Raji (cell line): ENCODE measurements around the gene ZNF234.

Source experiments
- POLR2A ChIP-seq: IDR thresholded peaks from 2 replicates; pipeline ENCODE4 v1.6.1; 2011; ENCODE audit warnings: low read depth, low read length, control low read depth; ENCODE audit not compliant: insufficient read depth

Gene ZNF234

GRCh38 chr19:44141191-44142058 is at the start of gene ZNF234:
Gene ZNF234 (plus strand): TSS chr19:44141554. CDS start chr19:44144633, 3,079 bp downstream.
- no peak for TF ChIP-seq POLR2A

- TF ChIP-seq POLR2A = no peak
Observed at GRCh38 chr19:44092108-44092507, 49.2 kb upstream of the ZNF234 start.

- no peak for TF ChIP-seq POLR2A
Observed at GRCh38 chr19:44093931-44094765, 47.2 kb upstream of the ZNF234 start, which contains the start of gene ZNF224. Gene ZNF224 (plus strand): TSS chr19:44094361. CDS start chr19:44097874, 3,513 bp downstream.

GRCh38 chr19:44107751-44108150 is 33.6 kb upstream of the ZNF234 start:
- no peak for TF ChIP-seq POLR2A

- no peak for TF ChIP-seq POLR2A
Observed at GRCh38 chr19:44109458-44109857, 31.9 kb upstream of the ZNF234 start.

GRCh38 chr19:44111910-44112463 is 29.4 kb upstream of the ZNF234 start:
- no peak for TF ChIP-seq POLR2A

GRCh38 chr19:44112802-44113137 is 28.6 kb upstream of the ZNF234 start:
- no peak for TF ChIP-seq POLR2A

GRCh38 chr19:44113138-44113783 is 28.1 kb upstream of the ZNF234 start, which contains the start of gene ZNF225:
Gene ZNF225 (plus strand): TSS chr19:44113399. CDS start chr19:44115828, 2,429 bp downstream.
- TF ChIP-seq POLR2A = no peak

- TF ChIP-seq POLR2A = no peak
Observed at GRCh38 chr19:44113784-44114390, 27.5 kb upstream of the ZNF234 start.

- TF ChIP-seq POLR2A = no peak
Observed at GRCh38 chr19:44131955-44132354, 9.4 kb upstream of the ZNF234 start.

- TF ChIP-seq POLR2A = no peak
Observed at GRCh38 chr19:44142059-44142433, 692 bp downstream of the ZNF234 start.

GRCh38 chr19:44149776-44150175 is 8.4 kb downstream of the ZNF234 start:
- TF ChIP-seq POLR2A = no peak

GRCh38 chr19:44151491-44151890 is 10.1 kb downstream of the ZNF234 start:
- no peak for TF ChIP-seq POLR2A

GRCh38 chr19:44156475-44156874 is 15.1 kb downstream of the ZNF234 start:
- TF ChIP-seq POLR2A = no peak

- TF ChIP-seq POLR2A = no peak
Observed at GRCh38 chr19:44163789-44164188, 22.4 kb downstream of the ZNF234 start.
